Prostate gland (tissue), 2 donors: ENCODE results near the gene CD70. TPM values are rescaled to one million over a fixed set of nuclear protein-coding genes. Genes with fewer than 3 reads are reported as not detected.

Source experiments
- DNase-seq: peaks from one replicate; pipeline ENCODE4 v3.0.0-alpha.2; 2019; ENCODE audit warnings: low spot score
- H3K27ac ChIP-seq, 2 donors: fragments of 200-600 bp; sonication (generic); 2 replicates each; pipeline ENCODE4 v1.5.1; 2017 to 2019
- H3K27me3 ChIP-seq: fragments of 200-600 bp; sonication (generic); replicated peaks from 2 replicates; pipeline ENCODE4 v1.5.1; 2019; ENCODE audit not compliant: insufficient read depth
- H3K36me3 ChIP-seq, 2 donors: fragments of 200-600 bp; sonication (generic); 1 replicate in 1 of 2; 2 replicates in 1 of 2; pipeline versions ENCODE4 v1.5.1 to v1.8.1; 2017 to 2019
- H3K4me1 ChIP-seq: fragments of 200-600 bp; sonication (generic); replicated peaks from 2 replicates; pipeline ENCODE4 v1.5.1; 2019
- H3K4me3 ChIP-seq, 2 donors: fragments of 200-600 bp; sonication (generic); 2 replicates each; pipeline ENCODE4 v1.5.1; 2017 to 2019
- H3K9me3 ChIP-seq: fragments of 200-600 bp; sonication (generic); 2 replicates; pipeline ENCODE4 v1.5.1; 2017
- POLR2AphosphoS5 ChIP-seq: sonication (generic); formaldehyde crosslinking; IDR thresholded peaks from one replicate; pipeline ENCODE4 v1.6.1; 2017; ENCODE audit warnings: antibody characterized with exemption
- WGBS: methylation state at CpG from one replicate; pipeline ENCODE4 v1.1.5; 2018; 5-methylcytosine and 5-hydroxymethylcytosine counted together
- intact Hi-C: fragments of 100-400 bp; cut with DNase I; formaldehyde crosslinking; loops from one replicate; pipeline ENCODE4 v1.14.2; 2022
- small RNA-seq, 2 donors: library from RNA; depleted of rRNA; stranded (forward); fragments of <200 nt; gene quantifications; one replicate each; pipeline ENCODE3, GENCODE V24; 2016
- total RNA-seq, 2 donors: library from RNA; depleted of rRNA; stranded (reverse); fragments of >200 nt; gene quantifications; one replicate each; pipeline ENCODE4 v1.1.0, GENCODE V29; 2016
- TF ChIP-seq, protein P1 (sequence below), 4 experiments: fragments of 200-600 bp in 2 of 4; fragments of 450-650 bp in 2 of 4; sonication (generic) in 2 of 4; IDR thresholded peaks; 1 replicate in 3 of 4; 2 replicates in 1 of 4; pipeline ENCODE4 v1.5.1; 2016 to 2019; ENCODE audit warnings: antibody characterized with exemption in 4 of 4, mild to moderate bottlenecking in 2 of 4, moderate library complexity in 2 of 4

CD70 gene
- total RNA-seq, 2 donors from 2014 or later, result not detected

DNA sequence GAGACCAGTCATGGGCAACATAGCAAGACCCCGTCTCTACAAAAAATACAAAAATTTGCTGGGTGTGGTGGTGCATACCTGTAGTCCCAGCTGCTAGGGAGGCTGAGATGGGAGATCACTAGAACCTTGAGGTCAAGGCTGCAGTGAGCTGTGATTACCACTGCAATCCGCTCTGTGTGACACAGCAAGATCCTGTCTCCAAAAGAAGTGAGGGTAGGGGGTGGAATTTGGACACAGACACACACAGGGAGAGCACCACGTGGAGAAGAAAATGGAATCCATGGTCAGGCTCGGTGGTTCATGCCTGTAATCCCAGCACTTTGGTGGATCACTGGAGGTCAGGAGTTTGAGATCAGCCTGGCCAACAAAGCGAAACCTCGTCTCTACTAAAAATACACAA, 51.4 kb downstream of the CD70 start:
- H3K27ac ChIP-seq, result no peak overlapping the region
- H3K9me3 ChIP-seq, result no peaks in the 10 kb centered on the region
- no peak for TF ChIP-seq POLR2AphosphoS5
- TF ChIP-seq, protein P1, sequence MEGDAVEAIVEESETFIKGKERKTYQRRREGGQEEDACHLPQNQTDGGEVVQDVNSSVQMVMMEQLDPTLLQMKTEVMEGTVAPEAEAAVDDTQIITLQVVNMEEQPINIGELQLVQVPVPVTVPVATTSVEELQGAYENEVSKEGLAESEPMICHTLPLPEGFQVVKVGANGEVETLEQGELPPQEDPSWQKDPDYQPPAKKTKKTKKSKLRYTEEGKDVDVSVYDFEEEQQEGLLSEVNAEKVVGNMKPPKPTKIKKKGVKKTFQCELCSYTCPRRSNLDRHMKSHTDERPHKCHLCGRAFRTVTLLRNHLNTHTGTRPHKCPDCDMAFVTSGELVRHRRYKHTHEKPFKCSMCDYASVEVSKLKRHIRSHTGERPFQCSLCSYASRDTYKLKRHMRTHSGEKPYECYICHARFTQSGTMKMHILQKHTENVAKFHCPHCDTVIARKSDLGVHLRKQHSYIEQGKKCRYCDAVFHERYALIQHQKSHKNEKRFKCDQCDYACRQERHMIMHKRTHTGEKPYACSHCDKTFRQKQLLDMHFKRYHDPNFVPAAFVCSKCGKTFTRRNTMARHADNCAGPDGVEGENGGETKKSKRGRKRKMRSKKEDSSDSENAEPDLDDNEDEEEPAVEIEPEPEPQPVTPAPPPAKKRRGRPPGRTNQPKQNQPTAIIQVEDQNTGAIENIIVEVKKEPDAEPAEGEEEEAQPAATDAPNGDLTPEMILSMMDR (IDR thresholded peaks at IDR 0.05), result no peak
- no peaks in the 10 kb centered on the region for H3K36me3 ChIP-seq
- H3K4me1 ChIP-seq, result no peaks in the 10 kb centered on the region
- H3K27me3 ChIP-seq, result no peaks in the 10 kb centered on the region
- DNase-seq, result no peak
- H3K4me3 ChIP-seq, result no peak overlapping the region
- intact Hi-C loops, result loop anchor here (10.0 kb wide), 1 partner anchor 195 kb away; the partner anchor contains the start of genes GPR108 and TRIP10
- WGBS, result 92% methylated on average over 6 of the region's 6 CpGs

Small RNA genes lying within 50 kb of the gene (small RNA-seq; reads per million reads assigned to genes)
- 0 reads per million in 2 donors for gene RF00019

Other genes with a start within 250 kb of the CD70 start
- 10 to 100 TPM; 85.1 to 88.5 TPM for gene CLPP, start 229.6 kb downstream of the CD70 start, total RNA-seq
- gene ALKBH7, start 218.4 kb downstream of the CD70 start, total RNA-seq, result 100 to 1,000 TPM; 101 to 111 TPM
- gene PSPN, start 215.2 kb downstream of the CD70 start, total RNA-seq, result 1 to 10 TPM; 1.1 to 2.2 TPM
- gene GTF2F1, start 198.0 kb downstream of the CD70 start, total RNA-seq, result 10 to 100 TPM; 70.7 to 82.7 TPM
- 100 to 1,000 TPM; 146 to 277 TPM for gene KHSRP, start 166.3 kb downstream of the CD70 start, total RNA-seq
- under 1 TPM; 0.18 to 0.57 TPM for gene SLC25A41, start 157.4 kb downstream of the CD70 start, total RNA-seq
- gene SLC25A23, start 131.4 kb downstream of the CD70 start, total RNA-seq, result 10 to 100 TPM; 66.2 to 91.3 TPM
- gene CRB3, start 126.9 kb downstream of the CD70 start, total RNA-seq, result 10 to 100 TPM; 23.1 to 39.3 TPM
- 1 to 10 TPM in 1 of 2 donors, under 1 TPM in 1; 0.91 to 1.4 TPM for gene DENND1C, start 109.4 kb downstream of the CD70 start, total RNA-seq
- 100 to 1,000 TPM in 1 of 2 donors, under 1 TPM in 1; 0.23 to 100 TPM for gene TUBB4A, start 88.8 kb downstream of the CD70 start, total RNA-seq
- gene TNFSF9, start 60.1 kb downstream of the CD70 start, total RNA-seq, result 1 to 10 TPM in 1 of 2 donors, not detected in 1; 4.5 TPM
- under 1 TPM; 0.34 to 0.55 TPM for gene TNFSF14, start 79.0 kb upstream of the CD70 start, total RNA-seq
- gene C3, start 129.5 kb upstream of the CD70 start, total RNA-seq, result 100 to 1,000 TPM in 1 of 2 donors, 10 to 100 TPM in 1; 95.1 to 165 TPM
- 10 to 100 TPM; 62.7 to 98.0 TPM for gene GPR108, start 146.4 kb upstream of the CD70 start, total RNA-seq
- 10 to 100 TPM; 37.0 to 74.2 TPM for gene TRIP10, start 148.5 kb upstream of the CD70 start, total RNA-seq
- gene SH2D3A, start 176.3 kb upstream of the CD70 start, total RNA-seq, result 10 to 100 TPM; 35.5 to 45.1 TPM
- 1 to 10 TPM; 3.6 to 4.8 TPM for gene VAV1, start 181.6 kb upstream of the CD70 start, total RNA-seq